Fibroblast of skin of right biceps (primary cell): Measurements from ENCODE around the gene GRAMD4.
A peak's percentile ranks its signal among the peaks of the same experiment; 100 is the strongest.

ENCODE experiments used
- DNase-seq: peaks from one replicate; pipeline ENCODE4 v3.0.0-alpha.2; 2013

Gene GRAMD4

GRCh38 chr22:46659059-46659790, 39.0 kb downstream of the GRAMD4 start:
- DNase-seq, result no peak

GRCh38 chr22:46659791-46660186, 39.6 kb downstream of the GRAMD4 start:
- DNase-seq, result no peak

GRCh38 chr22:46660604-46661201, 40.5 kb downstream of the GRAMD4 start:
- DNase-seq, result no peak

- DNase-seq, result peak; percentile 35
Observed at GRCh38 chr22:46661221-46661851, 41.1 kb downstream of the GRAMD4 start.

GRCh38 chr22:46662226-46662625, 42.0 kb downstream of the GRAMD4 start:
- no peak for DNase-seq

GRCh38 chr22:46663001-46663400, 42.8 kb downstream of the GRAMD4 start:
- no peak for DNase-seq

- DNase-seq, result no peak
Observed at GRCh38 chr22:46663436-46664100, 43.4 kb downstream of the GRAMD4 start.

- DNase-seq, result no peak
Observed at GRCh38 chr22:46664301-46664855, 44.2 kb downstream of the GRAMD4 start.

- no peak for DNase-seq
Observed at GRCh38 chr22:46665151-46665695, 45.0 kb downstream of the GRAMD4 start.

GRCh38 chr22:46665751-46666280, 45.6 kb downstream of the GRAMD4 start:
- DNase-seq, result no peak

GRCh38 chr22:46666577-46667244, 46.5 kb downstream of the GRAMD4 start:
- no peak for DNase-seq

- DNase-seq, result no peak
Observed at GRCh38 chr22:46667245-46667623, 47.0 kb downstream of the GRAMD4 start.

- no peak for DNase-seq
Observed at GRCh38 chr22:46668116-46668515, 47.9 kb downstream of the GRAMD4 start.

- DNase-seq, result no peak
Observed at GRCh38 chr22:46669201-46669600, 49.0 kb downstream of the GRAMD4 start.

- no peak for DNase-seq
Observed at GRCh38 chr22:46671824-46672432, 51.7 kb downstream of the GRAMD4 start.

- no peak for DNase-seq
Observed at GRCh38 chr22:46672731-46673130, 52.5 kb downstream of the GRAMD4 start.

- DNase-seq, result peak; percentile 45
Observed at GRCh38 chr22:46673205-46673604, 53.0 kb downstream of the GRAMD4 start.

- no peak for DNase-seq
Observed at GRCh38 chr22:46673662-46674236, 53.6 kb downstream of the GRAMD4 start.

GRCh38 chr22:46674367-46674781, 54.2 kb downstream of the GRAMD4 start:
- DNase-seq, result peak; percentile 31

- no peak for DNase-seq
Observed at GRCh38 chr22:46674906-46675305, 54.7 kb downstream of the GRAMD4 start.

GRCh38 chr22:46675479-46675878, 55.3 kb downstream of the GRAMD4 start:
- DNase-seq, result no peak
